GM18909 (cell line): ENCODE data around the gene MGAT4B.
"Not testable (repeated sequence)": the region's sequence is repeated elsewhere in the genome, so short reads cannot be mapped to it uniquely, and the experiment has no call there.

Experiments used
- ATAC-seq: cut with Tn5 transposase; IDR thresholded peaks from one replicate; pipeline ENCODE4 v1.9.1; 2021; ENCODE audit warnings: mild to moderate bottlenecking; ENCODE audit not compliant: unreplicated experiment, poor library complexity

Gene MGAT4B

DNA sequence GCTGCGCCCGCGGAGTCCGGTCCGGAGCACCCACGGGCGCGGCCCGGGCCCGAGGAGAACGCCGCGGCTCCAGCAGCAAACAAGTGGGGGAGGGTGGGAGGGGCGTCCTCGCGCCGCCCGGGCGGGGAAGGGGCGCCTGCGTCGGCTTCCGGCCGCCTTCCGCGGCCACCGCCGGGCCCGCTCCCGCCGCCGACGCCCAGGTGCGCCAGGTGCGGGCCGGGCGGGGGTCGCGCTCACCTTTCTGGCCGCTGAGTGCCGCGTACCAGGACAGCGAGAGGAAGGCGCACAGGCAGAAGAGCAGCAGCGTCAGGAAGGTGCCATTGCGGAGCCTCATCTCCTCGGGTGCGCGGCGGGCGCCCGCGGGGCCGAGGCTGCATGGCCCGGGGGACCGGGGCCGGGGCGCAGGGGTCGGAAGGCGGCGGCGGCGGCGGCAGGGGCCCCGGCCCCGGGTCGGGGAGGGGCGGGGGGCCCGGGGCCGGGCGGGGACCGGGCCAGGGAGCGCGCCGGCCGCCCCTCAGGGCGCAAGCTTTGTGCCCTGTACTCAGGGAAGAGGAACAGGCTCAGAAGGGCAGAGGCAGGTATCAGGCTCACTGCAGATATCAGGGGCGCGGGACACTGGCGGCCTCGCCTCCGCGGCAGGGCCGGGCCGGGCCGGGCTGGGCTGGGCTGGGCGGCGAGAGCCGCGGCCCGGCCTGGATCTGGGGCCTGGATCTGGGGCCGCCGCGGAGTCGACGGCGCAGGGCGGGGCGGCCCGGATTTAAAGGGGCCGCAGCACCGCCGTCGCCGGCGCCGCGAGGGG is at the start of gene MGAT4B:
Gene MGAT4B (minus strand): TSS at position 617 of the 799 bp plus-strand sequence. CDS start 283 bp downstream, at position 334.
- ATAC-seq = peak; percentile 68

DNA sequence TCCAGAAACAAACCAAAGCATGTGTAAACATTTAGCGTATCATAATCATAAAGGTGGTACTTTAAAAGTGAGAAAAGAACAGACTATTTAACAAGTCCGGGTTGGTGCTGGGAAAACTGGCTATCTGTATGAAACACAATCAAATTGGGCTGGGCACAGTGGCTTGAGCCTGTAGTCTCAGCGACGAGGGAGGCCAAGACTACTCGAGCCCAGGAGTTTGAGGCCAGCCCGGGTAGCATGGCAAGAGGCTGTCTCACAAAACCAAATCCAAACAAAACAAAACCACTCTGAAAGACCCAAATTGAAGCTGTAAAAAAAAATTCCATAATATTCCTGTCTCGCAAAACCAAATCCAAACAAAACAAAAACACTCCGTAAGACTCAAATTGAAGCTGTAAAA is 47.7 kb upstream of the MGAT4B start:
- no peak for ATAC-seq

DNA sequence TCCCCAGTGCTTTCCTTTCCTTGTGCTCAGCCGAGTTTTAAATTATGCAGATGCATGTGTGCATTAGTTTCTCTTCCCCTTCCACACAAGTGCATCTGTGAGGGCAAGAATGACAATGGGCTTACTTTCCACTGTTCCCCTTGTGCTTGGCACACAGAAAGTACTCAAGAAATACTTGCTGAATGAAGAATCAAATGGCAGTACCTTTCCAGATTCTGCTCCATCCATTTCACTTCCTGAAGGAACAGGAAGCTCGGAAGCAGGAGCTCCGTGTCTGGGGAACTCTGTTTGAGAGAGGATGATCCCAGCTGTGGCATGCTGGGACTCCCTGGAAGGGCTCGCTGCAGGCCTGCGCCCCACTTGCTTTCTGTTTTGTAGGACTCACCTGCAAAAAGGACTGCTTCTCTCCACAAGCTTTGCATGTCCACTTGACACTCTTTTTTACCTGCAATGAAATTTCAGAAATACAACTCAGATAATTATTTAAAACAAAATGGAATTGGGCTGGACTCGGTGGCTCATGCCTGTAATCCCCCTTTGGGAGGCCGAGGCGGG is 46.4 kb upstream of the MGAT4B start:
- peak; percentile 91 for ATAC-seq

DNA sequence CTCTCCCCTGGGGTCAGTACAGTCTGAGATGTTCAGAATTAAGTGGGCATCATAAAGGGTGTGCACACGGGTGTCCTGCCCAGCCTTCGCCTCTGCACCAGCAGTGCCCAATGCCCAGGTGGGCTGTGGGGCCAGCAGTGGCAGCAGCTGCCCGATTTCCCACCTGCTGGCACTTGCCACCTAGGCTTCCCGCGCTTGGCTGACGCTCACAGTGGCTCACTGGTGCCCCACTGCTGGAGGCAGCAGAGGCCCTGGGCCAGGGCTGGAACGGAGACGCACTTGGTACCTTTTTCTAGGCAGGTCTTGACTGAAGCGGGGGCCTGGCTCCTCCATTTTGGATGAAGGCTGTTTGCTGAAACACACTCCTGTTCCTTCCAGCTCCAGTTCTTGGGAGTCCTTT is 35.0 kb upstream of the MGAT4B start:
- ATAC-seq = no peak

DNA sequence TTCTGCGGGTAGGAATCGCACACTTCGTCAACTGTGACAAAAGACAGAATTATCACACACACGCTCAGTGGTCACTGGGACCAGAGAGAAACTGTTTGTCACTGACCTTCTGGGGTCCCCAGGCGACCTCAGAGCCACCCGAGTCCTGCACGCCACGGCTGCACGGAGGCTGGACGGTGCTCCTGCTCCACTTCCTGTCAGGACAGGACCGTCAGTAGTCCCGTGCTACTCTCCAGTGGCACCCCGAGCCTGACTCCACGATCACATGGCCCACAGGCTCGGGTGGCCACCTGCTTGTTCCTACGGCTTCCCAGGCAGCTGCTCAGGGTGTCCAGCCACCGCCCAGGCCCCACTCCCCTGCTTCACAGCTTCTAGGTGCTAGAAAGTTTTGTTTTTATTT is 34.1 kb upstream of the MGAT4B start:
- ATAC-seq = no peak

DNA sequence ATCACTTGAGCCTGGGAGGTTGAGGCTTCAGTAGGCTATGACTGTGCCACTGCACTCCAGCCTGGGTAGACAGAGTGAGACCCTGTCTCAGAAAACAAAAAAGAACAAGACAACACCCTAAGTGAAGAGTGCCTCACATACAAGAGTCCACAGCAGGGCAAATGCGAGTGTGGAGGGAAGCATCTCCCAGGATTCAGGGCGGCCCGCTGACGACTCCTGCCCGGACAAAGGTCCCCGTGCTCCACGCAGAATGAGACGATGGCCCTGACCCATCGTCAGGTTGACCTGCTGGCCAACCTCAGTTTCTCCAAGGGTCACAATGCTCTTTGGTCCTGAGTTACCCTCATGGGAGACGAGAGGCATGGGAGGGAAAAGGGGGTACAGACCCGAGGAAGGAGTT is 33.7 kb upstream of the MGAT4B start:
- no peak for ATAC-seq

DNA sequence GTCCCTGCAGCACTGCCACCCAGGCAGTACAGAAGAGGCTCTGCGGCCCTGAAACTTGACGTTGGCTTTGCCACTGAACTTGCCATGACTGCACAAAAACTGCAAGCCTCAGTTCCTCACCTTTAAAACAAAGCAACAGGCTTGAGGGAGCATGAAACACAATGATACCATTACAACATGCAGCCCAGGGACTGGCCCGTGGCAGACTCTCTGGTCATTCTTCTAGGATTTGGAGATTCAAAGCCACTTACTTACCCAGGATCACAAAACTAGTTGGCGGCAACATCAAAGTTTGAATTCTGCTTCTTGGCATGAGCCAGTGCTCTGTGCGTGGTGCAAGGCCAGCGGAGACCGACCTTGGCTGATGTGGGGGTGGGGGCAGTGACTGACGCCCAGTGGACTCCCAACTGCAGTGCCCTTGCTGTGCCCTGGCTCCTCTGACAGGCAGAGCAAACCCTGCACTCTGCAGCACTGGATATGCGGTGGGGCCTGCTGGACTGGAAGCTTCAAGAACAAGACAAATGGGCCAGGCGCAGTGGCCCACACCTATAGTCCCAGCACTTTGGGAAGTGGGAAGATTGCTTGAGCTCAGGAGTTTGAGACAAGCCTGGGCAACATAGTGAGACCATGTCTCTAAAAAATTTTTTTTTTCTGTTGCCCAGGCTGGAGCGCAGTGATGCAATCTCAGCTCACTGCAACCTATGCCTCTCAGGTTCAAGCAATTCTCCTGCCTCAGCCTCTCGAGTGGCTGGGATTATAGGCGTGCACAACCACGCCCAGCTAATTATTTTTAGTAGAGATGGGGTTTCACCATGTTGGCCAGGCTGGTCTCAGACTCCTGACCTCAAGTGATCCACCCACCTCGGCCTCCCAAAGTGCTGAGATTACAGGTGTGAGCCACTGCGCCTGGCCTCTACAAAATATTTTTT is 32.9 kb upstream of the MGAT4B start:
- no peak for ATAC-seq

DNA sequence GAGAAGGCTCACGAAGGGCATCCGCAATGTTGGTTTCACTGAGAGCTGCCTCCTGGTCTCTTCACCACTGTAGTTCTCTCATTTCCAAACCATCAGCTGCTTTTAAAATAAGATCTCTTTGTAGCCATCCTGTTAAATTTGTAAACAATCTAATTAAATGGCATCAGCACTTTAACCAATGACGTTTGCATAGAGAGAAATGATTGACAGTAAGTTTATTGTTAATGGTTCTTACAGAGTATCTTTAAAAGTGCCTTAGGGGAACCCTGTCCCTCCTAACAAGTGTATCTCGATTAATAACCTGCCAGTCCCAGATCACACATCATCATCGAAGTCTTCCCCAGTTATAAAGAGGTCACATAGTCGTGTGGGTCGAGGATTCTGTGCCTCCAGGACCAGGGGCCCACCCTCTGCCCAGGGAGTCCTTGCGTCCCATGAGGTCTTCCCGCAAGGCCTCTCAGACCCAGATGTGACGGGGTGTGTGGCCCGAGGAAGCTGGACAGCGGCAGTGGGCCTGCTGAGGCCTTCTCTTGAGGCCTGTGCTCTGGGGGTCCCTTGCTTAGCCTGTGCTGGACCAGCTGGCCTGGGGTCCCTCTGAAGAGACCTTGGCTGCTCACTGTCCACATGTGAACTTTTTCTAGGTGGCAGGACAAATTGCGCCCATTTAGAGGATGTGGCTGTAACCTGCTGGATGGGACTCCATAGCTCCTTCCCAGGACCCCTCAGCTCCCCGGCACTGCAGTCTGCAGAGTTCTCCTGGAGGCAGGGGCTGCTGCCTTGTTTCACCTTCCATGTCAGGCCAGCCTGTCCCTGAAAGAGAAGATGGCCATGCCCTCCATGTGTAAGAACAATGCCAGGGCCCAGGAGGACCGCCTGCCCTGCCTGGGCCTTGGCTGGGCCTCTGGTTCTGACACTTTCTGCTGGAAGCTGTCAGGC is 30.7 kb upstream of the MGAT4B start:
- no peak for ATAC-seq

DNA sequence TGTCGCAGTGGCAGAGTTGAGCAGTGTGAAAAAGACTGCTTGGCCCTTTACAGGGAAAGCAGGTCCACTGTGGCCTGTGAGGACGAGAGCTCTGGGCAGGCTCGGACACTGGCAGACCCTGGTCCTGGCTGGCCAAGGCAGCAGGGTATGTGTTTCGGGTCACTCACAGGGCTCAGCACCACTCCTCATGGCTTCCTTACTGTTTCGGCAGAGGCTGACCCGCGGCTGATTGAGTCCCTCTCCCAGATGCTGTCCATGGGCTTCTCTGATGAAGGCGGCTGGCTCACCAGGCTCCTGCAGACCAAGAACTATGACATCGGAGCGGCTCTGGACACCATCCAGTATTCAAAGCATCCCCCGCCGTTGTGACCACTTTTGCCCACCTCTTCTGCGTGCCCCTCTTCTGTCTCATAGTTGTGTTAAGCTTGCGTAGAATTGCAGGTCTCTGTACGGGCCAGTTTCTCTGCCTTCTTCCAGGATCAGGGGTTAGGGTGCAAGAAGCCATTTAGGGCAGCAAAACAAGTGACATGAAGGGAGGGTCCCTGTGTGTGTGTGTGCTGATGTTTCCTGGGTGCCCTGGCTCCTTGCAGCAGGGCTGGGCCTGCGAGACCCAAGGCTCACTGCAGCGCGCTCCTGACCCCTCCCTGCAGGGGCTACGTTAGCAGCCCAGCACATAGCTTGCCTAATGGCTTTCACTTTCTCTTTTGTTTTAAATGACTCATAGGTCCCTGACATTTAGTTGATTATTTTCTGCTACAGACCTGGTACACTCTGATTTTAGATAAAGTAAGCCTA is 29.8 kb upstream of the MGAT4B start:
- no peak for ATAC-seq

DNA sequence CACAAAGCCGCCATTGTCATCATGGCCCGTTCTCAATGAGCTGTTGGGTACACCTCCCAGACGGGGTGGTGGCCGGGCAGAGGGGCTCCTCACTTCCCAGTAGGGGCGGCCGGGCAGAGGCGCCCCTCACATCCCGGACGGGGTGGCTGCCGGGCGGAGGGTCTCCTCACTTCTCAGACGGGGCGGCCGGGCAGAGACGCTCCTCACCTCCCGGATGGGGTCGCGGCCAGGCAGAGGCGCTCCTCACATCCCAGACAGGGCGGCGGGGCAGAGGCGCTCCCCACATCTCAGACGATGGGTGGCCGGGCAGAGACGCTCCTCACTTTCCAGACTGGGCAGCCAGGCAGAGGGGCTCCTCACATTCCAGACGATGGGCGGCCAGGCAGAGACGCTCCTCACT is 28.2 kb upstream of the MGAT4B start:
- ATAC-seq = not testable (repeated sequence)

DNA sequence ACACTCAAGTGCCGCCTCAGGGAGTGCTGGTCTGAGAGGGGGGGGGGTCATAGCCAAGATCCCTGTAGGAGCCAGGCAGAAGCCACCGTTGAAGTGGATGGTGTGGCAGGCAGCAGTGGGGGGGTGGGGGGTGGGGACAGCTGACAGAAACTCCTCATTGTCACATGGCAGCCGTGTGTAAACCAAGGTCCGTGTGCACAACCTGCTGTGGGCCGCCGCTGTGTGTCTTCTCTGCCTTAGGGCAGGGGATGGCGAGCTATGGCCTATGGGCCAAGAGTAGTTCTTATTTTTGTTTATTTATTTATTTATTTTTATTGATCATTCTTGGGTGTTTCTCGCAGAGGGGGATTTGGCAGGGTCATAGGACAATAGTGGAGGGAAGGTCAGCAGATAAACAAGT is 27.5 kb upstream of the MGAT4B start:
- no peak for ATAC-seq

DNA sequence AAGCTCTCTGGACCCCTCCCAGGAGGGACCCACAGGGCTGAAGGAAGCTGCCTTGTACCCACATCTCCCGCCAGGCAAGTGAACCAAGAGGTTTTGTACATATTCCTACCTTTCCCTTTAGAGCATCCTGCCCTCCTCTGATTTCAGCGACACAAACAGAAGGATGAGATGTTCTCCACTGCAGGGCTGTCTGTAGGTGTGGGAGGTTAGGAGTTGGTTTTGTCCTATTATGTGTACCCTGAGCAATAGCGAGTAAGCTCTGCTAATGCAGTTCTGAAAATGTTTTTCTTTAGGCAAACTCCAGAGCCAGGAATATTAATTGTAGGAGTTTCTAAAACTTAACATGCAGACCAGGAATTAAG is 27.0 kb upstream of the MGAT4B start:
- no peak for ATAC-seq

DNA sequence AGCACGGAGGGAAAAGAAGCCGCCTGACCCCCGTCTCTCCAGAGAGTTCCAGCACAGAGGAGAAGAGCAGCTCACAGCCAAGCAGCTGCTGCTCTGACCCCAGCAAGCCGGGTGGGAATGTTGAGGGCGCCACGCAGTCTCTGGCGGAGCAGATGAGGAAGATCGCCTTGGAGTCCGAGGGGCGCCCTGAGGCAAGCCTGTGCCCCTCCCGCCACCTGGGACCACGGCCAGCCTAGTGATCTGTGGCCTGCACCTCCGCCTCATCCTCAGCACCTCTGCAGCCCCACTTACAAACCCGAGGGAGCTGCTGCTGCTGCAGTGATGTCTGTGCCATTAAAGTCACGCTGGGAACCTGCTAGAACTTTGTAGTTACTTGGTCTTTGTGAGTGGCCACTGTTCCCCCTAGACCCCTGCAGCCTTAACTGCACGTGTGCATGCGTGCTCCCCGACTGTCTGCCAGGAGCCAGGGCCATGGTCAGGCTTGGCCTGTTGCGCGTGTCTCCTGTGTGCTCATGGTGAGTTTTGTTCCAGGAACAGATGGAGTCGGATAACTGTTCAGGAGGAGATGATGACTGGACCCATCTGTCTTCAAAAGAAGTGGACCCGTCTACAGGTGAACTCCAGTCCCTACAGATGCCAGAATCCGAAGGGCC is 26.5 kb upstream of the MGAT4B start:
- no peak for ATAC-seq

DNA sequence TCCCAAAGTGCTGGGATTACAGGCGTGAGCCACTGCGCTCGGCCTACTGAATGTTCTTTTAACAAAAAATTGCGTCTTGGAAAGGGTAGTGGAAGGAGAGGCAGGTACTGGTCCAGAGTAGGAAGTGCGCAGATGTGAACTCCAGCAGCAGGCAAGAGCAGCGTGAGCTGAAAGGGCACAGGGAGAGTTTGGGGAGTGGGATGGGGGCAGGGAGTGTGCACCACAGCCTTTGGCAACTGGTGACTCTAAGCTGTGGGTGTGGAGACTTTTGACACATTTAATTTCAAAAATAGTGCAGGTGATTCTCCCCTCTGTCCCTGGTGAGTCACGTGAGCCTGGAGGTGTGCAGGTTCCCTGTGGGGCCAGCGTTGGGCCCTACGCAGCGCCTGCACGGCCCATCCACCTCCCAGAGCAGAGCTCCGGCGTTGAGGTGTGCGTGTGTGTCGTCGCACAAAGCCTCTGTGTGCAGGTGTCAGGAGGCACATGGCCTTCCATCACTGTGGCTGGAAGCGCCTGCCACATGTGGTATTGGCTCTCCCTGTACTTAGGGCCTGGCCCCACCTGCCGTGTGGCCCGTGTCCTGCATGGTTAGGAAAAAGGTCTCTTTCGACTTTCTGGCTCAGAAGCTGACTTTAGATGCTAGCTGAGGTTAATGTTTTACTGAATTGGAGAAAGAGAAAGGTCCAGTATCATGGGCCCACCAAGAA is 25.5 kb upstream of the MGAT4B start:
- no peak for ATAC-seq

DNA sequence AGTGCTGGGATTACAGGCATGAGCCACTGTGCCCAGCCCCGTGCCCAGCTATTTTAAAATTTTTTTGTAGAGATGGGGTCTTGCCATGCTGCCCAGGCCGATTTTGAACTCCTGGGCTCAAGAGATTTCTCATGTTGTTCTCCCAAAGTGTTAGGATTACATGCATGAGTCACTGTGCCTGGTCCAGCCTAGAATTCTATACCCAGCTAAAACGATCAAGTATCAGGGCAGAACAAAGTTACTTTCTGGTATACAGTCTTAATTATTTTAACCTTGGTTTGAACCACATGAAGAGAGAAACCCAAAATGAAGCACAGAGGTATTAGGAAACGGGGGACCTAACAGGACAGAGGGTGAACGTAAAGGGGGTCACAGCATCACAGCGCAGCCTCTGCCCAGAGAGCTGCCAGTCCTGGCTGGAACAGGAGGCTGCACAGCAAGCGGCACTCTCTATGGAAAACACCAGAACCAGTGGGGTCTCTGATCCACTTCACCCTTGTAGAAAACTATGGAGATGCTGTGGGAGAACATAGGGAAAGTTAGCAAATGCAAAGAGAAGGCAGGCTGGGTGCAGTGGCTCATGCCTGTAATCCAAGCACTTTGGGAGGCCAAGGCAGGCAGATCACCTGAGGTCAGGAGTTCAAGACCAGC is 24.3 kb upstream of the MGAT4B start:
- no peak for ATAC-seq

DNA sequence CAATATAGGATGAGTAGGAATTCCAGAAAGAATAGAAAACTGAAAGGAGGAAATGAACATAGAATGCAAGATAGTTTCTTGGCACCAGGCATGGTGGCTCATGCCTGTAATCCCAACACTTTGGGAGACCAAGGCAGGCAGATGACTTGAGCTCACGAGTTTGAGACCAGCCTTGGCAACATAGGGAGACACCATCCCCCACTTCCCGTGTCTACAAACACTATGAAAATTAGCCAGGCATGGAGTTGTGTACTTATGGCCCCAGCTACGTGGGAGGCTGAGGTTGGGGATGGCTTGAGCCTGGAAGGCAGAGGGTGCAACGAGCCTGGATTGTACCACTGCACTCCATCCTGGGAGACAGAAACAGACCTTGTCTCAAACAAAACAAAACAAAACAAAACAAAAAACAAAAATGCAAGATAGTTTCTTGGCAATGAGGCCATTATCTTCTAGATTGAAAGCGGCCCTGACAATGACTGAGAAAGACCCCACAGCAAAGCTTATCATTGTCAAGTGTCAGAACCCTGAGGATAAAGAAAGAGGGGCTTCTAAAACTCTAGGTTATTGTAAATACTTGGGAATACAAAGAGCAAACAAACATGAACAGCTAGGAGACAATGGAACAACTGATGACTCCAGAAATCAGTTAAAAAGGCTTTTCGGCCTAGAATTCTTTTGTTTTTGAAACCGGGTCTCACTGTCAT is 23.2 kb upstream of the MGAT4B start:
- no peak for ATAC-seq

DNA sequence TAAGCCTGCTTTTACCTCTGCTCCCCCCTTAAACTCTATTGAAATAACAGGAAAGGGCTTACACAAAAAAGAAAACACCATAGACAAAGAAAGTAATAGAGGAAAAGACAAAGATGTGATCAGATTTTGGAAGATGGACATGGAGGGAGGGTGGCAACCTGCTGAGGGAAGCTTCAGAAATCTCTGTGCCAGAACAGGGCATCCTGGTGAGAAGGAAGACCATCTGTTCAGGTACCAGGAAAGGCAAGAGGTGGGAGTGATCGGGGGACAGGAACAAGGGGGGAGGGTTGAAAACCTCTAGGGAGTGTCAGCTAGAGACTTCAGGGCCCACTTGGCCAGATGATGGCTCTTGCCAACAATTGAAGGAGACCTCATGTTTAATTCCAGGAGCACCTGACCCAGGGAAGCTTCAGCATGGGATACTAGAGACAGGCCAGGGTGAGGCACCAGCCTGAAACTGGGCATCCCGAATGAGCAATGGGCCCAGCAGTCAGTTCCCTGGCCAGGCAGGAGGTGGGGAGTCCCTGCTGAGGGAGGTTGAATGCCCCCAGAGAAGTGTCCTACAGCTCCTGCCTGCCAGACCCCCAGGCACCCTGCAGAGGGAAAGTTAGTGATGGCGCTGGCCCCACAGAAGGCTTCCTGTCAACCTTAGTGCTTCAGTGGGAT is 22.2 kb upstream of the MGAT4B start:
- no peak for ATAC-seq
